ENCODE measurements around the gene BLOC1S5. TPM values are rescaled to one million over a fixed set of nuclear protein-coding genes. Genes with fewer than 3 reads are reported as not detected.

Gene BLOC1S5
- total and polyA plus RNA-seq, 9 of the 15 experiments (the other 6 are each of a cell fraction or from before 2014, with no cell fraction given) = 8.5 to 41.0 (median 27.7) TPM

- Histone ChIP-seq H3K9me3 (replicated peaks; ENCODE audit: control insufficient read depth, insufficient read depth, low read depth, low read length) (no peaks in the 10 kb centered on the region), H3K27me3 (ENCODE audit: control insufficient read depth in 2 of 2, insufficient read depth in 2 of 2, low read length in 2 of 2) (no peaks in the 10 kb centered on the region), H3K9ac (ENCODE audit: insufficient read depth in 1 of 2, low read depth in 2 of 2, low read length in 2 of 2) (no peak overlapping the region), H3K4me1 (replicated peaks in 1 of 2; ENCODE audit: control insufficient read depth in 2 of 2, insufficient read depth in 2 of 2, low read length in 2 of 2) (no peaks in the 10 kb centered on the region; a peak in 1 of 5 replicates), H4K20me1 (replicated peaks; ENCODE audit: control insufficient read depth, insufficient read depth, low read length) (no peaks in the 10 kb centered on the region), H3K27ac (ENCODE audit: extremely low read depth, low read depth, low read length) (no peak overlapping the region), H2AFZ (ENCODE audit: low read depth, low read length) (no peak overlapping the region), H3K4me2 (ENCODE audit: insufficient read depth, low read length) (no peak overlapping the region), H3K36me3 (ENCODE audit: control insufficient read depth, insufficient read depth, low read length) (peaks cover 95% of the 10 kb centered on the region), H3K9me1 (ENCODE audit: control insufficient read depth, insufficient read depth, low read length) (no peaks in the 10 kb centered on the region), H3K79me2 (ENCODE audit: control insufficient read depth, insufficient read depth, low read length) (peaks cover 85% of the 10 kb centered on the region), H3K4me3 (no peak overlapping the region)
- intact Hi-C loops (cut with micrococcal nuclease) = no loop called here
- no peak for DNase-seq (ENCODE audit: extremely low read depth in 1 of 4, low spot score in 3 of 4)
- peak; percentile 29 for FAIRE-seq
- no TSS peak for BruUV-seq (replicated peaks)
- POLR2A ChIA-PET = interaction anchor here (1.3 kb wide), 1 partner anchor 11 kb away, joined by 3 read pairs; no protein-coding TSS in a partner anchor
- ATAC-seq = no peak
- CTCF ChIA-PET (ENCODE audit: low intra/inter-chr PET ratio) = no interaction called here
- in situ Hi-C loops (cut with MboI) = no loop called here
- 92% methylated on average over 3 of the region's 3 CpGs for WGBS (ENCODE audit: insufficient coverage, low coverage, missing lambda C conversion rate)
- TF ChIP-seq TEAD2 (tag; IDR thresholded peaks at IDR 0.05) (no peak), ZNF512 (tag; IDR thresholded peaks at IDR 0.05) (no peak), ZNF146 (CRISPR knock-in tag; IDR thresholded peaks at IDR 0.05; ENCODE audit: unreplicated experiment) (peak; percentile 99), KLF13 (tag; IDR thresholded peaks at IDR 0.05; ENCODE audit: borderline replicate concordance, low read depth) (no peak), RBM25 (IDR thresholded peaks at IDR 0.05; ENCODE audit: low read depth, low read length, severe bottlenecking) (peak; percentile 59), KDM5B (IDR thresholded peaks at IDR 0.05; ENCODE audit: insufficient replicate concordance, low read depth, low read length) (no peak), EP300 (IDR thresholded peaks at IDR 0.05; ENCODE audit: low read length) (no peak), LEF1 (IDR thresholded peaks at IDR 0.05) (no peak), POLR2A (conservative IDR thresholded peaks at IDR 0.05) (peak; percentile 35; the same call in 1 of the 2 replicates), BCOR (IDR thresholded peaks at IDR 0.05) (peak; percentile 79), KDM1A (IDR thresholded peaks at IDR 0.05) (peak in 1 of 2 experiments; percentile 54; a peak in 3 of 4 replicates), HDAC1 (IDR thresholded peaks at IDR 0.05) (0 out of 4 replicates have a peak, but pooled peaks of 1 of the 2 experiments have one; percentile 19)
Observed at GRCh38 chr6:8090650-8091049, 26.5 kb upstream of the BLOC1S5 start.
